HepG2 (cell line): ENCODE results near the gene EHBP1. TPM values are rescaled to one million over a fixed set of nuclear protein-coding genes. Genes with fewer than 3 reads are reported as not detected.

Experiments used
- CREB1 ChIP-seq, 2 experiments: fragments of 450-650 bp in 1 of 2; IDR thresholded peaks; 2 replicates each; pipeline ENCODE4 v1.6.1; 2016 to 2017; ENCODE audit warnings: control low read depth in 1 of 2, mild to moderate bottlenecking in 1 of 2, missing compliant biosample characterization in 1 of 2, missing genetic modification characterization in 1 of 2
- CSRNP1 ChIP-seq: sonication (generic); formaldehyde crosslinking; IDR thresholded peaks from 2 replicates; pipeline ENCODE4 v1.8.1; 2023; ENCODE audit warnings: mild to moderate bottlenecking, missing genetic modification reagents
- FOXA3 ChIP-seq: IDR thresholded peaks from 2 replicates; pipeline ENCODE4 v1.6.1; 2016; ENCODE audit warnings: missing genetic modification reagents, missing compliant biosample characterization
- NCOR1 ChIP-seq: fragments of 200-600 bp; sonication (generic); IDR thresholded peaks from 2 replicates; pipeline ENCODE4 v1.7.0; 2017; ENCODE audit warnings: antibody characterized with exemption, low read length, borderline replicate concordance
- TFE3 ChIP-seq: IDR thresholded peaks from 2 replicates; pipeline ENCODE4 v1.6.1; 2016
- TRIM22 ChIP-seq: fragments of 450-650 bp; IDR thresholded peaks from 2 replicates; pipeline ENCODE4 v1.6.1; 2017
- XRCC5 ChIP-seq: fragments of 200-400 bp; formaldehyde crosslinking; optimal IDR thresholded peaks from 2 replicates; pipeline ENCODE3; 2017; ENCODE audit warnings: mild to moderate bottlenecking, low read length
- ZBTB44 ChIP-seq: sonication (generic); formaldehyde crosslinking; IDR thresholded peaks from 2 replicates; pipeline ENCODE4 v1.4.0; 2020; ENCODE audit warnings: missing genetic modification reagents
- ZNF597 ChIP-seq: sonication (generic); formaldehyde crosslinking; IDR thresholded peaks from 2 replicates; pipeline ENCODE4 v1.5.0; 2020; ENCODE audit warnings: missing genetic modification reagents
- ZNF710 ChIP-seq: sonication (generic); formaldehyde crosslinking; IDR thresholded peaks from 2 replicates; pipeline ENCODE4 v1.5.0; 2020; ENCODE audit warnings: mild to moderate bottlenecking, missing genetic modification reagents, borderline replicate concordance
- polyA plus RNA-seq, 8 experiments: library from polyadenylated mRNA; depleted of rRNA in 3 of 8; stranded (reverse) in 7 of 8; unstranded in 1 of 8; fragments of >200 nt; fragmentation: Illumina TruSeq in 4 of 8; extraction: Trizol in 4 of 8; gene quantifications; 2 replicates each; pipeline versions ENCODE4 v1.2.1 to v1.2.3, GENCODE V29; 2011 to 2016; ENCODE audit warnings: low read depth in 4 of 8, missing spikeins in 1 of 8, mixed read lengths in 1 of 8; ENCODE audit not compliant: insufficient read depth in 1 of 8
- total RNA-seq, 5 experiments: library from RNA; depleted of rRNA; stranded (reverse); fragments of >200 nt; fragmentation: Illumina TruSeq; extraction: Trizol; gene quantifications; 2 replicates each; pipeline ENCODE4 v1.2.3, GENCODE V29; 2016; ENCODE audit warnings: low read depth in 1 of 5

EHBP1 gene
- total and polyA plus RNA-seq, 2 of the 13 experiments (the other 11 are each of a cell fraction or from before 2014, with no cell fraction given): 93.5 to 146 TPM

- peak; percentile 67; the same call in 1 of the 2 replicates for TF ChIP-seq ZNF710 (CRISPR knock-in tag)
- TF ChIP-seq NCOR1: peak; percentile 70; the same call in 1 of the 2 replicates
- peak; percentile 67 for TF ChIP-seq FOXA3 (CRISPR knock-in tag)
- TF ChIP-seq ZNF597: no peak
- TF ChIP-seq TRIM22: no peak
- TF ChIP-seq XRCC5: peak; percentile 83
- TF ChIP-seq CSRNP1 (CRISPR knock-in tag): peak; percentile 74; the same call in 1 of the 2 replicates
- peak; percentile 92 for TF ChIP-seq CREB1 (IDR thresholded peaks at IDR 0.05)
- peak; percentile 95 for TF ChIP-seq CREB1 (CRISPR knock-in tag; IDR thresholded peaks at IDR 0.05)
- TF ChIP-seq ZBTB44 (CRISPR knock-in tag): no peak
- no peak; the same call in 1 of the 2 replicates for TF ChIP-seq TFE3
Measured at GRCh38 chr2:62705007-62705829, at the start of gene EHBP1 (continued).
